H1 (cell line): Measurements from ENCODE around the gene UTP25. TPM values are rescaled to one million over a fixed set of nuclear protein-coding genes. Genes with fewer than 3 reads are reported as not detected.

ENCODE experiments used
- ATF2 ChIP-seq: IDR thresholded peaks from 2 replicates; pipeline ENCODE4 v1.6.1; 2012; ENCODE audit warnings: low read length, inconsistent platforms
- BACH1 ChIP-seq: IDR thresholded peaks from 2 replicates; pipeline ENCODE4 v1.6.1; 2012; ENCODE audit warnings: low read length, improper control_type of control experiment
- BRCA1 ChIP-seq: IDR thresholded peaks from 2 replicates; pipeline ENCODE4 v1.6.1; 2012; ENCODE audit warnings: low read depth, low read length, improper control_type of control experiment
- CHD1 ChIP-seq: IDR thresholded peaks from 2 replicates; pipeline ENCODE4 v1.6.1; 2012; ENCODE audit warnings: low read depth, low read length, improper control_type of control experiment
- CHD7 ChIP-seq: fragments of 300-600 bp; sonication (generic); IDR thresholded peaks from 2 replicates; pipeline ENCODE4 v1.7.1; 2012; ENCODE audit warnings: low read length, moderate library complexity, mild to moderate bottlenecking, inconsistent platforms; ENCODE audit not compliant: insufficient replicate concordance
- EZH2 ChIP-seq: fragments of 200-600 bp; sonication (generic); IDR thresholded peaks from 2 replicates; pipeline ENCODE4 v1.7.1; 2012; ENCODE audit warnings: low read depth, mild to moderate bottlenecking, moderate library complexity, low read length, inconsistent platforms; ENCODE audit not compliant: severe bottlenecking
- FOSL1 ChIP-seq: IDR thresholded peaks from 2 replicates; pipeline ENCODE4 v1.6.1; 2011; ENCODE audit warnings: mild to moderate bottlenecking, low read depth, low read length, moderate library complexity; ENCODE audit not compliant: insufficient read depth
- SP1 ChIP-seq: IDR thresholded peaks from 2 replicates; pipeline ENCODE4 v1.6.1; 2011; ENCODE audit warnings: low read depth, low read length
- SP4 ChIP-seq: IDR thresholded peaks from 2 replicates; pipeline ENCODE4 v1.6.1; 2012; ENCODE audit warnings: low read length, inconsistent platforms
- SUZ12 ChIP-seq: fragments of 200-600 bp; sonication (generic); IDR thresholded peaks from 2 replicates; pipeline ENCODE4 v1.6.1; 2012; ENCODE audit warnings: mild to moderate bottlenecking, inconsistent platforms, low read length, moderate library complexity, mixed read lengths
- TBP ChIP-seq: IDR thresholded peaks from 2 replicates; pipeline ENCODE4 v1.6.1; 2011; ENCODE audit warnings: low read depth, low read length, improper control_type of control experiment
- polyA plus RNA-seq, 7 experiments: library from polyadenylated mRNA; depleted of rRNA in 3 of 7; stranded (reverse) in 5 of 7; unstranded in 2 of 7; fragments of >200 nt in 5 of 7; fragments of 200-250 nt in 2 of 7; gene quantifications; 1 replicate in 5 of 7; 2 replicates in 1 of 7; 4 replicates in 1 of 7; pipeline versions ENCODE4 v1.2.1 to v1.2.3, GENCODE V29; 2011 to 2013; ENCODE audit warnings: missing spikeins in 2 of 7, mixed read lengths in 2 of 7
- total RNA-seq: library from RNA; stranded (reverse); fragmentation: NEBNext Ultra II Directional; extraction: Animal tissue kit (Norgen Biotek cat#: 25700); gene quantifications from 2 replicates; pipeline ENCODE4 v1.2.1, GENCODE V29; 2021

UTP25 gene
- total and polyA plus RNA-seq, 2 of the 8 experiments (the other 6 are each of a cell fraction or from before 2014, with no cell fraction given) = 4.0 to 7.6 TPM

GRCh38 chr1:209780268-209780667 is 47.5 kb upstream of the UTP25 start (continued):
- TF ChIP-seq CHD7 (no peak), CHD1 (no peak), EZH2 (no peak), SP4 (no peak), SUZ12 (no peak), SP1 (no peak), BRCA1 (no peak), TBP (no peak), ATF2 (no peak), FOSL1 (no peak), BACH1 (no peak)
